Stimulated activated naive CD8-positive, alpha-beta T cell treated with anti-CD3 and anti-CD28 coated beads, Interleukin-15, amount 100 ng/mL, for 72 hours (primary cell): Measurements from ENCODE around the gene H1-8.
"Not testable (repeated sequence)": the region's sequence is repeated elsewhere in the genome, so short reads cannot be mapped to it uniquely, and the experiment has no call there.

Source experiments
- ATAC-seq: fragments of 150-1000 bp; cut with Tn5 transposase; 2 replicates; pipeline ENCODE4 v1.10.0; 2021; ENCODE audit warnings: mild to moderate bottlenecking, moderate library complexity
- DNase-seq, 2 donors: peaks; one replicate each; pipeline ENCODE4 v3.0.0; 2021 to 2022
- H3K27ac Mint-ChIP-seq, 2 donors: one replicate each; pipeline ENCODE4 v1.8.0; 2022; ENCODE audit warnings: mild to moderate bottlenecking in 2 of 2, mixed read lengths in 2 of 2, moderate library complexity in 2 of 2
- H3K27me3 Mint-ChIP-seq: one replicate; pipeline ENCODE4 v1.8.0; 2022; ENCODE audit warnings: mixed read lengths
- H3K4me1 Mint-ChIP-seq: one replicate; pipeline ENCODE4 v1.8.0; 2022; ENCODE audit warnings: mild to moderate bottlenecking, mixed read lengths
- H3K4me3 Mint-ChIP-seq, 2 donors: one replicate each; pipeline ENCODE4 v1.8.0; 2022; ENCODE audit warnings: mild to moderate bottlenecking in 2 of 2, mixed read lengths in 2 of 2, moderate library complexity in 1 of 2
- H3K9me3 Mint-ChIP-seq, 2 donors: one replicate each; pipeline ENCODE4 v1.8.0; 2022; ENCODE audit warnings: mixed read lengths in 2 of 2

Gene H1-8

GRCh38 chr3:129539206-129539605, 3.8 kb upstream of the H1-8 start:
- ATAC-seq, result no peak
- no peak overlapping the region for H3K4me3 Mint-ChIP-seq
- DNase-seq, result no peak
- peaks cover 5% of the 10 kb centered on the region for H3K4me1 Mint-ChIP-seq
- H3K27ac Mint-ChIP-seq, result no peak overlapping the region
- H3K27me3 Mint-ChIP-seq, result no peaks in the 10 kb centered on the region
- H3K9me3 Mint-ChIP-seq, result no peaks in the 10 kb centered on the region

GRCh38 chr3:129540776-129541516, 2.0 kb upstream of the H1-8 start:
- DNase-seq (no peak), ATAC-seq (no peak)
- Mint-ChIP-seq H3K27ac (no peak overlapping the region), H3K27me3 (no peaks in the 10 kb centered on the region), H3K9me3 (no peaks in the 10 kb centered on the region), H3K4me1 (no peaks in the 10 kb centered on the region), H3K4me3 (no peak overlapping the region)

DNA sequence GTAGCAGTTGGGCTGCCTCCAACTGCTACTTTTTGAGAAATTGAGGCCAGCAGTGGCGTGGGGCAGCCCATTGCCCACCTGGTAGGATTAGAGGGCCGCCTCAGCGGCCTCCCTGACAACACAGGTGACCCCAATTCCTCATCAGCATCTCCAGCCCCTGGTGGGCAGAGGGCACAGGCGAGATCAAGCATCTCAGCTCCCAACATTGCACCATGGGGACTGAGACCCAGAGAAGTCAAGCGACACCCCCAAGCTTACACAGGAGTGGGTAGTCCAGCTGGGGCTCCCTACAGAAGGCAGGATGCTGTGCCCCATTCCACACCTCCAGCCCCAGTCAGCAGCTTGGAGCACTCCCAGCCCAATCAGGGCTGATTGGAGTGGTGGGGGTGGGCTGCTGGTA, 228 bp upstream of the H1-8 start:
- no peaks in the 10 kb centered on the region for H3K9me3 Mint-ChIP-seq
- H3K27ac Mint-ChIP-seq, result no peak overlapping the region
- H3K4me1 Mint-ChIP-seq, result no peaks in the 10 kb centered on the region
- ATAC-seq, result no peak
- no peak overlapping the region for H3K4me3 Mint-ChIP-seq
- no peak for DNase-seq
- H3K27me3 Mint-ChIP-seq, result no peaks in the 10 kb centered on the region

- Mint-ChIP-seq H3K27ac (peak overlapping the region in 1 of 2 donors; percentile 35), H3K4me3 (no peak overlapping the region), H3K4me1 (no peaks in the 10 kb centered on the region), H3K27me3 (no peaks in the 10 kb centered on the region), H3K9me3 (no peaks in the 10 kb centered on the region)
- DNase-seq (no peak), ATAC-seq (no peak)
Measured at GRCh38 chr3:129543999-129544398, 1.0 kb downstream of the H1-8 start.

DNA sequence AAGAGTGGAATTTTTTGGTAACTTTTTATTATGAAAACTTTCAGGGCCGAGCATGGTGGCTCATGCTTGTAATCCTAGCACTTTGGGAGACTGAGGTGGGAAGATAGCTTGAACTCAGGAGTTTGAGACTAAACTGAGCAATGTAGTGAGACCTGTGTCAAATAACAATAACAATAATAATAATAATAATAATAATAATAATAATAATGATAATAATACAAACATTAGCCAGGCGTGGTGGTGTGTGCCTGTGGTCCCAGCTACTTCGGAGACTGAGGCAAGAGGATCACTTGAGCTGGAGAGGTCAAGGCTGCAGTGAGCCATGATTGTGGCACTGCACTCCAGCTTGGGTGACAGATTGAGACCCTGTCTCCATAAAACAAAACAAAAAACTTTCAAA, 3.0 kb downstream of the H1-8 start:
- not testable (repeated sequence) for H3K4me3 Mint-ChIP-seq, H3K27ac Mint-ChIP-seq, H3K9me3 Mint-ChIP-seq, H3K27me3 Mint-ChIP-seq, DNase-seq, ATAC-seq, H3K4me1 Mint-ChIP-seq

DNA sequence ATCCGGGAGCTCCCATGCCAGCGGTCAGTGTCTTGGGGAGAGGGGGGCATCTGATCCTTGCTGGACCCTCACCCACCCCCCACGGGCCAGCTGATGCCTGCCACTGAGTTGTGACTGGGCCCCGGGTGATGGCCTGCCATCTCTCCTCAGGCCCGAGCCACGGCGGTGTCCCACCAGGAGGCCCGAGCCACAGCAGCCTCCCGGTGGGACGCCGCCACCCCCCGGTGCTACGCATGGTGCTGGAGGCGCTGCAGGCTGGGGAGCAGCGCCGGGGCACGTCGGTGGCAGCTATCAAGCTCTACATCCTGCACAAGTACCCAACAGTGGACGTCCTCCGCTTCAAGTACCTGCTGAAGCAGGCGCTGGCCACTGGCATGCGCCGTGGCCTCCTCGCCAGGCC, 4.3 kb downstream of the H1-8 start:
- Mint-ChIP-seq H3K9me3 (no peaks in the 10 kb centered on the region), H3K27me3 (no peaks in the 10 kb centered on the region), H3K27ac (no peak overlapping the region), H3K4me1 (no peaks in the 10 kb centered on the region), H3K4me3 (no peak overlapping the region)
- peak; percentile 24 for ATAC-seq
- no peak for DNase-seq

- no peak for ATAC-seq
- Mint-ChIP-seq H3K9me3 (no peaks in the 10 kb centered on the region), H3K27ac (no peak overlapping the region), H3K4me3 (no peak overlapping the region), H3K4me1 (peaks cover 5% of the 10 kb centered on the region), H3K27me3 (peaks cover 10% of the 10 kb centered on the region)
- no peak for DNase-seq
Measured at GRCh38 chr3:129548104-129548965, 5.4 kb downstream of the H1-8 start.

DNA sequence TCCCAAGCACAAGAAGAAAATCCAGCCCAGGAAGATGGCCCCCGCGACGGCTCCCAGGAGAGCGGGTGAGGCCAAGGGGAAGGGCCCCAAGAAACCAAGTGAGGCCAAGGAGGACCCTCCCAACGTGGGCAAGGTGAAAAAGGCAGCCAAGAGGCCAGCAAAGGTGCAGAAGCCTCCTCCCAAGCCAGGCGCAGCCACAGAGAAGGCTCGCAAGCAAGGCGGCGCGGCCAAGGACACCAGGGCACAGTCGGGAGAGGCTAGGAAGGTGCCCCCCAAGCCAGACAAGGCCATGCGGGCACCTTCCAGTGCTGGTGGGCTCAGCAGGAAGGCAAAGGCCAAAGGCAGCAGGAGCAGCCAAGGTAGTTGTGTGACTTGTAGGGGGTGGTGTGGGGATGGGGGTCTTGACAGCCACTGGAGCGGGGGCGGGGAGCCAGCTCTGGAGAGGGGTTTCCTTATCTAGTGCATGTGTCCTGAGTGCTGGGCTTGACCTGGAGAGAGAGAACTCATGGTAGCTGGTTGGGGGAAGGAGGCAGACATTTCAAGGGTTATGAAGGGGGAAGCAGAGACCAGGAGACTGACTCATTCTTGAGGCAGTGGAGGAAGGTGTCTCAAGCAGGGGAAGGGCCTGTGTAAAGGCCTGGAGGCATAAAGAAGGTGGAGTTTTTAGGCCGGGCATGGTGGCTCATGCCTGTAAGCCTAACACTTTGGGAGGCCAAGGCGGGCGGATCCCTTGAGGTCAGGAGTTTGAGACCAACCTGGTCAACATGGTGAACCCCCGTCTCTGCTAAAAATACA, 6.2 kb downstream of the H1-8 start:
- Mint-ChIP-seq H3K27ac (peak overlapping the region in 1 of 2 donors; percentile 42), H3K4me1 (peaks cover 8% of the 10 kb centered on the region), H3K9me3 (no peaks in the 10 kb centered on the region), H3K27me3 (peaks cover 13% of the 10 kb centered on the region), H3K4me3 (no peak overlapping the region)
- ATAC-seq, result no peak
- no peak for DNase-seq

- H3K27me3 Mint-ChIP-seq, result peaks cover 19% of the 10 kb centered on the region
- no peak for DNase-seq
- H3K27ac Mint-ChIP-seq, result no peak overlapping the region
Measured at GRCh38 chr3:129549805-129550204, 6.8 kb downstream of the H1-8 start.

GRCh38 chr3:129552287-129553050, 9.5 kb downstream of the H1-8 start:
- Mint-ChIP-seq H3K4me3 (no peak overlapping the region), H3K4me1 (peaks cover 12% of the 10 kb centered on the region), H3K9me3 (no peaks in the 10 kb centered on the region), H3K27ac (no peak overlapping the region), H3K27me3 (peaks cover 23% of the 10 kb centered on the region)
- ATAC-seq, result no peak
- DNase-seq, result no peak

More at GRCh38 chr3:129549805-129550204, 6.8 kb downstream of the H1-8 start:
- H3K4me3 Mint-ChIP-seq, result no peak overlapping the region
- H3K9me3 Mint-ChIP-seq, result no peaks in the 10 kb centered on the region
- ATAC-seq, result no peak
- peaks cover 12% of the 10 kb centered on the region for H3K4me1 Mint-ChIP-seq

DNA sequence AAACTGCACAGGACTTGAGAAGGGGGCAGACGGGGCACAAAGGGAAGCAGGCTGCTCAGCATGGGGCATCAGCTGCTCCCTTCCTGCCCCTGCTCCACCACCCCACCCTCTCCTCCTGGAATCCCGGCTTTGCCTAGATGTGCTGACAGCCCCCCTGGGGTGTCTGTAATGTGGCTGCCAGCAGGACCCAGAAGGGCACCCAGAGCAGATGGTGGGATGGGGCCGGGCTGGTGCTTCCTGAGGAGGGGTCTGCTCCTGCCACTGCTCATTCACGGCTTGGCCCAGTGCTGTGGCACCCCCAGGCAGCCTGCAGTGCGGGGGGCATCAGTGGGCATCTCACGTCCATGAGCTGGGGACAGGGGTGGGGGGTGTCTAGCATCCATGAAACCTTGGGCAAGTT, 10.2 kb downstream of the H1-8 start:
- no peak for ATAC-seq
- Mint-ChIP-seq H3K27me3 (peaks cover 23% of the 10 kb centered on the region), H3K4me1 (peaks cover 15% of the 10 kb centered on the region), H3K27ac (no peak overlapping the region), H3K9me3 (no peaks in the 10 kb centered on the region), H3K4me3 (no peak overlapping the region)
- DNase-seq, result no peak

GRCh38 chr3:129553719-129554118, 10.7 kb downstream of the H1-8 start:
- no peak for ATAC-seq
- H3K4me1 Mint-ChIP-seq, result peaks cover 19% of the 10 kb centered on the region

GRCh38 chr3:129554356-129555152, 11.6 kb downstream of the H1-8 start:
- Mint-ChIP-seq H3K4me3 (no peak overlapping the region), H3K9me3 (no peaks in the 10 kb centered on the region), H3K27me3 (peaks cover 23% of the 10 kb centered on the region), H3K4me1 (peaks cover 19% of the 10 kb centered on the region), H3K27ac (peak overlapping the region in 1 of 2 donors; percentile 79)
- DNase-seq, result no peak
- ATAC-seq, result no peak

More at GRCh38 chr3:129553719-129554118, 10.7 kb downstream of the H1-8 start:
- H3K4me3 Mint-ChIP-seq, result peak overlapping the region in 1 of 2 donors; percentile 20
- no peak overlapping the region for H3K27ac Mint-ChIP-seq
- DNase-seq, result no peak
- peaks cover 23% of the 10 kb centered on the region for H3K27me3 Mint-ChIP-seq
- H3K9me3 Mint-ChIP-seq, result no peaks in the 10 kb centered on the region

DNA sequence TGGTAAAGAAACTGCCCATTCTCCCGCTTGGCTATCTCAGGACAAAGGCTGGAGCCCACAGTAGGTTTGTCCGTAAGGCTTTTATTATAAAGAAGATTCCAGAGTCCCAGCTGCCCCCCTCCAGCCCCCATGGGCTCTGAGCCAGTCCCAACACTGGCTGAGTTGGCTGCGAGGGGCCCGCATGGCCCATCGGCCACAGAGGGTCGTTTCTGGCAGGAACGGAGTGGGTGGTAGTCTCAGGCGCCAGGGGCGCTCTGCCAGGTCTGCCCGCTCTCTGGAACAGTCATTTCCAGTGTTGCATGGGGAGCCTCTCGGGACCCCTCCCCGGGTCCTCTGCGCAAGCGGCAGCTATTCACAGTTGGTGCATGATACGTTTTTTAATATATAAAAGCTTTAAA, 12.2 kb downstream of the H1-8 start:
- no peaks in the 10 kb centered on the region for H3K9me3 Mint-ChIP-seq
- H3K4me3 Mint-ChIP-seq, result no peak overlapping the region
- ATAC-seq, result no peak
- peaks cover 23% of the 10 kb centered on the region for H3K27me3 Mint-ChIP-seq
- peaks cover 19% of the 10 kb centered on the region for H3K4me1 Mint-ChIP-seq
- no peak overlapping the region for H3K27ac Mint-ChIP-seq
- no peak for DNase-seq
